EH (cell line): ENCODE measurements around the gene MCM3AP.
"Not testable (repeated sequence)": the region's sequence is repeated elsewhere in the genome, so short reads cannot be mapped to it uniquely, and the experiment has no call there.

Experiments used
- DNase-seq: peaks from one replicate; pipeline ENCODE4 v3.0.0-alpha.2; 2015; ENCODE audit warnings: low read depth

MCM3AP gene

DNA sequence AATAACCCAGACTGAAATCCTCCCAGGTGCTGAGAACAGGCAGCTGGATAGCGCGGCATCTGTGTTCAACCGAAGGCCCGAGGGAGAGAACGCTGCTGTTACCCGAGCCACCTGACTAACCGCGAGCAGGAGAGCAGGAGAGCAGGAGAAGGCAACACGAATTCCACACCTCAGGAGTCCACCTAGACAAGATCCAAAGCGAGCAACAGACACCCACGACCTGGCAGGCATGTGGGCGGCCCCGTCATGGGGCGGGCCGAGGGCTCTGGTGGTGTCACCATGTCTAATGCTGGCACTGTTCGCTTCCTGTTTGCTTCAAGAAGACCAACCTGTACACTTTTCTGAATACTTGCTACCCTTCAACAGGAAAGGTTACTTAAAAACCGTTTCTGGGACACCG is 80.2 kb downstream of the MCM3AP start:
- DNase-seq = no peak

DNA sequence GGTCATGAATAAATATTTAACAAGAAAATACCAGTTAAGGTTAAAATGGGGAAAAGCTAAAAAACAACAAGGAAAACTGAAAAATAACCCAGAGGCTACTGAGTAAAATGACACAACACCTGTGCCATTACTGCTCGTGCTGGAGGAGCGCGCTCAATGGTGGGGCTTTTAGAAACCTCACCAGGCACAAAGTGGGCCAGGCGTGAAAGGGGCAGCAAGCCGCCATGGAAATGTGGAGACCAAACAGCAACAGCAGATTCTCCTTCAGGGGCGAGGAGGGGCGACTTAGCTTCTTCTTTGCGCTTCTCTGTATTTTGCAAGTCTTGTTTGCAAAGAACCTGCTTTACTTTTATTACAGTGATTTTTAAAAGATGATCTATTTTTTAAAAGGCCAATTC is 82.2 kb downstream of the MCM3AP start:
- no peak for DNase-seq

DNA sequence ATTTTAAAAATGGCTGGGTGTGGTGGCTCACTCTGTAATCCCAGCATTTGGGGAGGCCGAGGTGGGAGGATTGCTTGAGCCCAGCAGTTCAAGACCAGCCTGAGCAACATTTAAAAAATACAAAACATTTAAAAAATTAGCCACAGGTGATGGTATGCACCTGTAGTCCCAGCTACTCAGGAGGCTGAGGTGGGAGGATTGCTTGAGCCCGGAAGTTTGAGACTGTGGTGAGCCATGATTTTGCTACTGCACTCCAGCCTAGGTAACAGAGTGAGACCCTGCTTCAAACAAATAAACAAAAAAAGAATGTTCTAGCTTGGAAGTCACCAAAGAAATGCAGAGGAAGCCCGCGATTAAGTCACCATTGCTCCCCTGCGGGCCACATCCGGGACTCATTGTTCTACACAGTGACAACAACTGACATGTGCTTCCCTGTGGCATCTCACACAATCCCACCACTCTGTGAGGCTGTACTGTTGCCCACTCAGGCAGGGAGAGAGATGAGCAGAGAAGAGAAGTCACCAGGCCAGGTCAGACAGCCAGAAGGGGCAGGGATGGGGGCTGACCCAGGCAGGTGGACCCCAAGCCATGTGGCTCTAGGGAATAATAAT is 82.7 kb downstream of the MCM3AP start:
- DNase-seq = no peak

DNA sequence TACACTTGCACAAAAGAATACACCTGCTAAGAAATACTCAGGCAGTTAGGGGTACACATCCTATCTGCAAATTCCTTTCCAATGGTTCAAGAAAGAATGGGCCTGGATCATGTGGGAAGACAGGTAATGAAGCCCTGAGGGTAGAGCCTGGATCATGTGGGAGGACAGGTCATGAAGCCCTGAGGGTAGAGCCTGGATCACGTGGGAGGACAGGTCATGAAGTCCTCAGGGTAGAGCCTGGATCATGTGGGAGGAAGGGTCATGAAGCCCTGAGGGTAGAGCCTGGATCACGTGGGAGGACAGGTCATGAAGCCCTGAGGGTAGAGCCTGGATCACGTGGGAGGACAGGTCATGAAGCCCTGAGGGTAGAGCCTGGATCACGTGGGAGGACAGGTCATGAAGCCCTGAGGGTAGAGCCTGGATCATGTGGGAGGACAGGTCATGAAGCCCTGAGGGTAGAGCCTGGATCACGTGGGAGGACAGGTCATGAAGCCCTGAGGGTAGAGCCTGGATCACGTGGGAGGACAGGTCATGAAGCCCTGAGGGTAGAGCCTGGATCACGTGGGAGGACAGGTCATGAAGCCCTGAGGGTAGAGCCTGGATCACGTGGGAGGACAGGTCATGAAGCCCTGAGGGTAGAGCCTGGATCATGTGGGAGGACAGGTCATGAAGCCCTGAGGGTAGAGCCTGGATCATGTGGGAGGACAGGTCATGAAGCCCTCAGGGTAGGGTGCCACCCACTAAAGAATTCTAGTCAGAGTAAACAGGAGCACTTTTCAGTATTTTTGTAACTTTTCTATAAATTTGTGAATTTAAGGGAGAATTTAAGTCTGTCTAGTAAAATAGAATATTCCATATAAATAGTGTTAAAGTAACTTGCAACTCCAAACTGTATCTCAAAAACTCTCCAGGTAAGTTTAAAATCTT is 84.3 kb downstream of the MCM3AP start:
- not testable (repeated sequence) for DNase-seq

DNA sequence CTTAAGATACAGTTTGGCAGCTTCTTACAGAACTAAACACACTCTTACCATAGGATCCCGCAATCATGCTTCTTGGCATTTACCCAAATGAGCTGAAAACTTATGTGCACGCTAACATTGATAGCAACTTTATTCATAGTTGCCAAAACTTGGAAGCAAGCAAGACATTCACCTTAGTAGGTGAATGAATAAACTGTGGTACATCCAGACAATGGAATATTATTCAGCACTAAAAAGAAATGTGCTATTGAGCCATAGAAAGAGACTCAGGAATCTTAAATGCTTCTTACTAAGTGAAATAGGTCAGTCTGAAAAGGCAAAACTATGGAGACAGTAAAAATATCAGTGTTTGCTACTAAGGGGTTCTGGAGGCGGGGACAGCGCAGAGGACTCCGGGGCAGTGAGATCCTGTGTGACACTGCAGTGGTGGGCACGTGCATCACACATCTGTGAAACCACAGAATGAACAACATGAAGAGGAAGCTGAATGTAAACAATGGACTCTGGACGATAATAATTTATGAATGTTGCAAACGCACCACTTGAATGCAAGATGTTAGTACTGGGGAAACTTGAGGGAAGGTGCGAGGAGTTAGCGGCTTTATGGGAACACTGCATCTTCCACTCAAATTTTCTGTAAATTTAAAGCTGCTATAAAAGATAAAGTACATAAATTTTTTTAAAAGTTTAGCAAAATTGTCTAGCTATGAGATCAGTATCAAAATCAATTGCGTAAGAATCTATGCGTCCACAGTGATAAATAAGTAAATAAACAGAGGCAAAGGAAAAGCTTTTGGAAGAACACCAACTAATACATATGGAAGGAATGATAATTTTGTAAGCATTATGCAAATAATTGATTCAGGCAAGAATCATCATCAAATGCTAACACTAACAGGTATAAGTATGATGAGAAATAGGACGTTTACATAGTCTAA is 85.7 kb downstream of the MCM3AP start:
- no peak for DNase-seq

DNA sequence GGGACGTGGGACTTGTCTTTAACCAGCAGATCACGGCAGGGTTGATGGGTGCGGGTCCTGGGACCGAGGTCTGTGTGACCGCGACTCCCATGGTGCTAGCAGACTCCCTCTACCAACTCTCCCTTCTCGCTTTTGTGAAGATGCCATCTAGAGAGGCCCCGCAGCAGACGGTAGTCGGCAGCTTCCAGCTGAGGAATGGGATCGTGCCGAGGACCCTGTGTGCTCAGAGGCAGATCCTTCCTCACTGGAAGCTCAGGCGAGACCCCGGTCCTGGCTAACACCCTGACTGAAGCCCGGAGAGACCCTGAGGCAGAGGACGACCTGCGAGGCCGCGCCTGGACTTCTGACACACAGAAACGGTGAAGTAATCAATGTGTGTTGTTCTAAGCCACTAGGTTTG is 88.7 kb downstream of the MCM3AP start:
- DNase-seq = no peak

DNA sequence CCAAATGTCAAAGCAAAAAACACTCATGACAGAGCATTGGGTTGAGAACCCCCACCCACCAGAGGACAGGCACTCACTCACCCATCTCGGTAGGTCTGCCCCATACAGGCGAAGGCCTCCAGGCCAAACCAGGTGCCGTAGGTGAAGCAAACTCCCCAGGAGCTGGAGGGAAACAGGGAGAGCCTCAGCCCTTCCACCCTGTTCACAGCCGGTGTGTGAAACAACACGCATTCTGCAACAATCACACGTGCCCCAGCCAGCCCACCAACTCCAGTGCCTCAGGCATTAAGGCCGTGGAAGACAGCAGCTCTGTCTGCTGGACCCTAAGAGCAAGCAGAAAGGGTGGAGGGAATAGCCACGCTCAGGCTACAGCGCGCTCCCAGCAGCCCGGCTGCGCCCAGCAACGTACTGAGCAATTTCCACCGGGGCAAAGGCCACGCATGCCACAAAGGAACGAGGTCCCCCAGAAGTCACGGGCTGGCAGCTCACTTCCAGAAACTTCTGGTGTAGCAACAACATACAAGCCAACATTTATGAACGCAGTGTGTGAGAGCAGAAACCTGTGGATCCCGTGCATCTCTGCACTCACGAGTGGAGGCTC is 89.7 kb downstream of the MCM3AP start:
- no peak for DNase-seq

DNA sequence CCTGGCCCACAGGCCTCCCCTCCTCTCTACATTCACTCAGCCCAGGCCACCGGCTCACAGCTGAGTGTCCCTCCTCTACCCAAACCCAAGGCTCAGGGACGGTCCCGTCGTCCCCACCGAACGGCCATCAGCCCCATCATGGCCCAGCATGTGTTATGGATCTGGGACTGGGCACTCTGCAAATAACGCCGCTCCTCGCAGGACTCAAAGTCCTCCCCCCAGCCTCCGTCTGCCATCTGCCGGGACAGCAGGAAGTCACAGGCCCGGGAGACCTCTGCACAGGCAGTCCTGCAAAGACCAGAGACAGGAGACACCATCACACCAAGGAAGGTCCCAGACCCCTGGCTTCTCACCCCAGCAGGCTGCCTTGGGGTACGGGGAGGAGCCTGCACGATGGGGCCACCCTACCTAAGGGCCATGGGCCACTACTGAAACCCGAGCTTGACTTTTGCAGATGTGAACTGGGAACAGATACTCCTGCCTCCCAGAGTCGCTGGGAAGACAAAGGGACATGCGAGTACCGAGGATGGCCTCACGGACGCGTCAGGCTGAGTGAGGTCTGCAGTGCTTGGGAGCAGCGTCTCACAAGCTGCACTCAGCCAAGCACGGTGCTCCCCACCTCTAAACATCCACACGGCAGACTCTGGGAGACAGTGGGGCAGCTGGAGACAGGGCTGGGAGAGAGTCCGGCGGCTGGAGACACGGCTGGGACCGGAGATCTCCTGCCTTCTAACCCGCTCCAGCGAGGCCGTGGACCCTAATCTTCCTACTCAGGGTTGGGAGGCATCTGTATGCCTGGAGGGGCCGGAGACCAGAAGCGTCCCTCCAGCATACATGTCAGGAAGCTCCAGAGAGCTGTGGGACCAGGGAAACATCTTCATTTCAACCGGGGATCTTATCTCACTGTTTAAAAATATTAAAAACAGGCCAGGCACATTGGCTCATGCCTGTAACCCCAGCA is 90.8 kb downstream of the MCM3AP start:
- DNase-seq = no peak

DNA sequence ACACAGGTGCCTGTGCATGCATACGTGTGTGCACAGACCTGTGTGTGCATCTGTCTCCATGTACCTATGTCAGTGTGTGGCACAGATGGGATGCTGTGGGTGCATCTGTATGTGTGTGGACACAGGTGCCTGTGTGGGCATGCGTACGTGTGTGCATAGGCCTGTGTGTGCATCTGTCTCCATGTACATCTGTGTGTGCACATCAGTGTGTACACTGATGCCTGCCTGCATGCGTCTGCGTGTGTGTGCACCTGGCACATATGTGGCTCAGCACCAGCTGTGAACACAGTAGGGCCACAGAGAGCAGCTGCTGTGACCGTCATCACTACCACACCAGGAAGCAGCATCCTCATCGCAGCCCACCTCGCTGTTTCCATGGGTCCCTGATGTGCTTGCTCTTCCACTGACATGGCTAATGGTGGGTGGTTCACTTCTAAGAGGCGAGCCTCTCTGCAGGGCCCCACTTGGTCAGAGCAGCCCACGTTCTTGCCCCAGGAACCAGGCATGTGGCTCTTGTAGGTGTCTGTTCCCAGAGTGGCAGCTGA is 91.5 kb downstream of the MCM3AP start:
- DNase-seq = no peak

DNA sequence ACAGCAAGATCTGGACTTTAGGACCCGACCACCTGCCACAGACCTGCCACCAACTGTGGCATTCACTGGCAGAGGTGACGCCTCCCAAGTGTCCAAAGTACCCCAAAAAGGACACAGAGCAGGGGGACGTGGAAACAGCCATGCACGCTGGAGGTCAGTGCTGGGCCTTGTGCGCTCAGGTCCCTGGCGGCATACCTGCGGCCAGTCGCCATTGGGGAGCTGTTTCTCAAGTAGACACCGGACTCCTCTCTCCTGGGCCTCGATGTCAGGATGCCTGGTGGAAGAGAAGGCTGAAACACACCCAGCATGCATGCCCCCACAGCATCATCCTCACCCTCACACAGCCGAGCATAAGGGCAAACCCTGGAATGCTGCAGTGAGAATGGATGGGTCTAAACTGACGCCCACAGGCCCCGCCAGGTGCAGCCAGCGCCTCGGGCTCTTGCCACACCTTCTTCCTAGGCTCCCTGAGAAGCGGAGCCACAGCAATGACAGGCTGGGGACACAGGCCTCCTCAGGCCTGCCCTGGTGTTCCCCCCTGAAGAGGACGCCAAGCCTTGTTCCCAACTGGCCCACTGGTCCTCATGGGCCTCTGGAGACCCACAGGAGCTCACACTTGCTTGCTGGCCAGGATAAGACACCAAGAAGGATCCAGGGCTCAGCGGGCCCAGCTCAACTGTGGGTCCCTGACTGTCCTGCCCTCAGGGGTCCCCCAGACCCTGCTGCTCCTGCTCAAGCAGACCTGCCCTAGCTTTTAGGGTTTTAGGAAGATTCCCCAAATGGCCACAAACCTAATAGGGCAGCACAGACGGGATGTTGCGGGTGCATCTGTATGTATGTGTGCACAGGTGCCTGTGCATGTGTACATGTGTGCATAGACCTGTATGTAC is 93.5 kb downstream of the MCM3AP start:
- no peak for DNase-seq

DNA sequence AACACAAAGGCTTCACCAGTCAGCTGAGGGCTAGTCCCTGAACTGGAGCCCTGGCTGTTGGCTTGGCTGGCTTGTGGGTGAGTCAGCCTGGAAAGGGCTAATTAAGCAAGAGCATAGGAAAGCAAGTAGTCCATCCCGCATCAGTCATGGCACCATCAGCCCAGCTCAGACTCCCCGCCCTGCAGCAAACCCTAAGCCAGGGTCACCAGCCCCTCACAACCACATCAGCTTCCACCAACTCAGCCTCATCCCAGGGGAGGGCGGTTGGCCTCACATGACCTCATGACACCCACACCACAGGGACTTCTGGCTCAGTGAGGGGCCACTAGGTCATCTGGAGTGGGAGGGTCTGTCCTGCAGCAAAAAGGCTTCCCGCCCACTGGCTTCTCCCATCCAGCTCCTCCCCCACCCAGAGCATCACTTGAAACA is 94.1 kb downstream of the MCM3AP start:
- peak; percentile 87 for DNase-seq

DNA sequence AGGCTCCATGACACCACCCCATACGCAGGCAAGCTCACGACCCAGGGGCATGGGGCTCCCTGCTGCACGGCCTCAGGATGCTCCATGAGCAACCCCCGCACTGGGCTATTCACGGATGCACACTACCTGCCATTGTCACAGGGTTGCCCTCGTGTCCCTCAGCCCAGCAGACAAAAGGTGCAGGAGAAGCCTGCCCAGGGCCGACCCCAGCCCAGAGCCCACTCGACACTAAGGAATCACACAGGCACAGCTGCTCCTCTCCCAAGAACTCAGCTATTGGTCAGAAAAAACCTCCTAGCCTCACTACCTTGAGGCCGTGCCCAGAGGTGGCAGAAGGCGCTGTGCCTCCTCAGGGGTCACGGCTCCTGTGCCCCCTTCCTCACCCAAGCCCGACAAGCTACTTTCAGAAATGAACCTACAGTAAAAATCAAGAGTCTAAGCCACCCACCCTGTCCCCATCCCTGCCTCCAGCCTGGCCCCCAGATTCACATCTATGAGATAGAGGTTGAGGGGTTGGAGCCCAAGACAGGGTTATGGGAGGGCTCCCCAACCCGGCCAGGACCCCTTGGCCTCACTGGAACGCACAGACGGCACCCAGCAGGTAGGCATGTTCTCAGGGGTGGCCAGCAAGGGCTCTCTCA is 94.8 kb downstream of the MCM3AP start:
- no peak for DNase-seq

DNA sequence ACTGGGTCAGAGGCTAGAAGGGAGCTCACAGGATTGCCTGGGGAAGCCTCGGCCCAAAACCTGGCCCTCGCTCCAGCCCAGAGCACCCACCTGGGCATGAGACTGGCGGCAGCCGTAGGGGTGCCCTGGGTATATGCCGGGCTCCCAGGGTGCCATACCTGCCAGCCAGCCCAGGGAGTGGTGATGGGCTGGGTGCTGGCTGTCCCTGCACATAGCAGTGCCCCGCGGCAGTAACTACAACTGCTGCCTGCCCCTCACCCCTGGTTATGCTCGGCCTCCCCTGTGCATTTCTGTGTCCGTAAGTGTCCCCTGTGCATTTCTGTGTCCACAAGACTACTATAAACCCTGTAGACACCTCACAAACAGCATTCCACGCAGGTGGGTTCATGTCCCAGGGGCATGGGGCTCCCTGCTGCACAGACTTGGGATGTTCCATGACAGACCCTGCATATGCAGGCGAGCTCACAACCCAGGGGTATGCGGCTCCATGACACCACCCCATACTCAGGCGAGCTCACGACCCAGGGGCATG is 95.4 kb downstream of the MCM3AP start:
- DNase-seq = no peak

DNA sequence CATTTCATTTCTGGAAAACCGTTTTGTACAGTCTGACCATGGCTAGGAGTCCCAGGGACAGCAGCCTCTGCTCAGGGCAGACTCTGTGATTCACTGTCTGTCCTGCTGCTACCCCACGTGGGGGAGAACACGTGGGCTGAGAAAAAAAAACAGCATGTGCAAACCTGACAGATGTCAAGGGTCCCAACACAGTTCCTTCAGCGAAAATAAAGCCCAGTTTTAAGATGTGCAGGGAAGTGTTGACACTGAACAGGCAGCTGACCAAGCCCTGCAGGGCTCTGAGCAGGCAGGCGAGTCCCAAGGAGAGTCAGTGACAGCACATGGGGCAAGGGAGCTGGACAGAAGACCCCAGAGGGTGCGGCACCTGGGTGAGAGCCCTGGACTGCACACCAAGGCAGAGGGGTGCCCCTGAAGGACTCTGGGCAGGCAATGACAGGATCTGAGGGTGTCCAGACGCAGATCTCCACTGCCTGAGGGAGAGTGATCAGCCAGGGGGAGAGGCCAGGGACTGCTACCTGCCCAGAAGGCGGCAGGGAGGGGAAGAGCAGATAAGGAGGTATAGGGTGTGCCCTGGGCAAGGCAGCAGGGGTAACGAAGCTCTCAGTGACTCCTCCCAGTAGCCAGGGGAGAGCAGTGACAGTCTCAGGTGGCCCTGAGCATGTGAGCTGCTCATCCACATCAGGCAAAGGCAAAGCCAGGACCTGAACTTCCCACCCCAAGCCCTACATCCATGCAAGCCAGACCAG is 96.0 kb downstream of the MCM3AP start:
- peak; percentile 71 for DNase-seq

DNA sequence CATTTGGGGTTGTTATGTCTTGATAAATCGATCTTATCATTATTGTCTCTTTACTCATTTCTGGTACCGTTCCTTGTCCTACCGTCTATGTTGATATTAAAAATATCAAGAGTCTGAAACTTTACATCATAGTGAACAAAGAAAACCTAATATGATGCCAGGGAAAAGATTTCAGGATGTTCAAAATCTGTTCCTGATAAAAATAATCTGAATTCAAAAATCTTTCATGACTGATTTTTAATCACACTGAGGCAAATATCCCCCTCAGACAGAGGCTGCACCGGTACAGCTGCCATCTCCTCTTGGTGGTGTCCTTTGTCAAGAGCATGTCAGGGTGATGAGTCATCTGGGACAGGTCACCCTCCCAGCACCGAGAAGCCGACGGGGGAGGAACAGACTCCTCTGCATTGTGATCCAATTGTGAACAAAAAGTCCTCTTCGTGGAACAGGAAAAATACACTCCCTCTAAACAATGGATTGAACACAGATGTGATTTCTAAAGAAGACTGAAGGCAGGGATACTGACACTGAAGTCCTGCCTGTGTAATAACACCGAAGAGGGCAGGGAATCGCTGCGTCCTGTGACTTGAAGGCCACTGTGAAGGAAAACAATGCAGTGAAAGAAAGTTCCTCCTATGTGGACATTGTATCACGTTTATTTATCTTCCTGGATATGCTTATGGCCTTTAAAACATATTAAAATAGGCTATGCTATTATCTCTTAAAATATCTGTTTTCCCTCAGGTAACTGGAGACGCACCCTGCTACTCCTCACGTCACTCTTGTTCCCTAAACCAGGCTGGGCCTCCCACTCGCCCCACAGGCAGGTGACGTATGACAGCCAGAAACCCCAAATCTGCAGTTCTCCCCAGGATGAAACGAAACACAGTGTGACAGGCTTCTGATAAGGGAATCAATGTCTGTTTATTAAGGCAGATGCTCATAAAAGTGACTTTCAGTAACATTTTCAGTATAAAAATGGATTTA is 96.9 kb downstream of the MCM3AP start:
- DNase-seq = peak; percentile 84

DNA sequence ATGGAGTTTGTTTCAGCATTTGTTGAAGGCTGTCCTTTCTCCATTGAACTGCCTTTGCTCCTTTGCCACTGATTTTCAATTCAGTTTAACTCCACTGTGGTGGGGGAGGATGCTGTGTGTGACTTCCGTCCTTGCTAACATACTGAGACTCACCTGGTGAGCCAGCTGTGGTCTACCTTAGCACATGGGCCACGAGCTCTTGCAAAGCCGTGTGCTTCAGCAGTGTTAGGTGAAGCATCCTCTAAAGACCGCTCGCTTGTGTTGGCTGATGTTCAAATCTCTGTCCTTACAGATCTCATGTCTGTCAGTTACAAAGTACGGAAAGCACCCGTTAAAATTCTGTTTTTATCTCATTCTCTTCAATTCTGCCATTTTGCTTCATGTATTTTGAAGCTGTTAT is 97.6 kb downstream of the MCM3AP start:
- no peak for DNase-seq

DNA sequence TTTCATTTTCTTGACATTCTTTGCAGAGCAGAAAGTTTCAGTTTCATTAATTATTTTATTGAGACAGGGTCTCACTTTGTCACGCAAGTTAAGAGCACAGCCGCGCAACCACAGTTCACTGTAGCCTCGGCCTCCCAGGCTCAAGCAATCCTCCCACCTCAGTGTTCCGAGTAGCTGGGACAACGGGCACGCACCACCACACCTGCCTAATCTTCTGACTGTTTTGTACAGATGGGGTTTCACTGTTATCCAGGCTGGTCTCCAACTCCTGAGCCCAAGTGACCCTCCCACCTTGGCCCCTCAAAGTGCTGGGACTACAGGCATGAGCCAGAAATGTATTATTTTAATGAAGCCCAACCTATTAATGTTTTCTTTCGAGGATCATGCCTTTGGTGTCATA is 98.2 kb downstream of the MCM3AP start:
- no peak for DNase-seq
